Stimulated activated CD4-positive, alpha-beta T cell treated with anti-CD3 and anti-CD28 coated beads, Interleukin-15, amount 100 ng/mL, for 48 hours (primary cell): ENCODE measurements around the gene COL1A2.

Experiments
- DNase-seq, 2 donors: peaks; one replicate each; pipeline ENCODE4 v3.0.0-alpha.2; 2020; ENCODE audit warnings: low read depth in 2 of 2

The COL1A2 gene

DNA sequence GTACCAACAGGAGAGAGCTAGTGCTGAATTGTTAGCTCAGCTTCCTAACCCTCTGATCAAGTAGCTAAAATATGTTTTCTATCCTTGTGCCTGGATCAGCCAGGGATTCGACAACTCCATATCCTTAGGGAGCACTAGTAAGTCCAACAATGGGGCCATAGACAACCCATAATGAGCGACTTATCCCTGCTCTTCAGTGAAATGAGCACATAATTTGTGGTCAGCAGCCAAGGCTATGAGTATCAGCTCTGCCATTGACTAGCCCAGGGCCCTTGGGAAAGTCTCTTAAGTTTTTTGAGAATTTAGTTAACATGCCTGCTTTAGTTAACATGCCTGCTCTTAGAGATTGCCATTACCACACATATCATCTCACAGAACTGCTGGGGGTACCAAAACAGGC is 39.3 kb downstream of the COL1A2 start:
- DNase-seq, result no peak

DNA sequence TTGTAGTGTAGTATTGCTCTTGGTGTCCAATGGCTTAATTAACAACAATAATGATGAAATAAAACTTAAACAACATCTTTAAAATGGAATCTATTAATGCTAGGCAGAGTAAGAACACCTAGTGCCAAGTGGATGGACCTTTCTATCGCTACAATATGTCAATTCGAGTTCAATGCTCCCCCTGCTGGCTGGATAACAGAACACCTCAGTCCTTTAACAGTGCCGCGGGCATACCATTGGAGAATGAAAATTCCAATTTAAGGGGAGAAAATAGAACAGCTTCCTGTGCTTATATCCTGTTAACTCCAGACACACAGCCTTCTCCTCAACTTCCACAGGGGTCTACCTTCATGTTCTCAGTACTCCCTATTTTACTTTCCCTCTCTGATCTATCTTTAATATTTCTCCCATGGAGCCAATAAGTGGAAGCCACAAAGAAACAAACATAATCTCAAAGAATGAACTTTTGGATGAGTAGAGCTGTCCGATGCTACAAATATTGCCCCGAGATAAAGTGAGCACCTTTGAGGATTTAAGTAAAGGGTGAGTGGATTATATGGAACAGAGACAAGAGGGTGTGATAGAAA is 41.4 kb downstream of the COL1A2 start:
- peak; percentile 2 to 22 for DNase-seq

DNA sequence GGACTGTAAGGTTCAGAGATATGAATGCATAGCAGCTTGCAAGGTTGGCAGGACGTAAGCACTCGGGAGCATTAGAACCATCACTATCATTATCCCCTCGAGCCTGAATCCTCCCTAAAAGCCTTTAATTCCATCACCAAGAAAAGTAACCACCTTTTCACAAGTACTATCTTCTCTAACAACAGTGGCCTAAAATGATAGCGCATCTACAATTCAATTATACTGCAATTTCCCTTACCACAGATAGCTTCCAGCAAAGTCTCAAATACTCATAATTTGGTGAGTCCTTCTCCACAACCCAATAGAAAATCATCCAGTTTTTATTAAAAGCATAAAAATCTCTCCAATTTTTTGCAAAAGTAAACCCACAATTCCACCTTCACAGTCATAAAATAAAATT is 42.0 kb downstream of the COL1A2 start:
- no peak for DNase-seq

DNA sequence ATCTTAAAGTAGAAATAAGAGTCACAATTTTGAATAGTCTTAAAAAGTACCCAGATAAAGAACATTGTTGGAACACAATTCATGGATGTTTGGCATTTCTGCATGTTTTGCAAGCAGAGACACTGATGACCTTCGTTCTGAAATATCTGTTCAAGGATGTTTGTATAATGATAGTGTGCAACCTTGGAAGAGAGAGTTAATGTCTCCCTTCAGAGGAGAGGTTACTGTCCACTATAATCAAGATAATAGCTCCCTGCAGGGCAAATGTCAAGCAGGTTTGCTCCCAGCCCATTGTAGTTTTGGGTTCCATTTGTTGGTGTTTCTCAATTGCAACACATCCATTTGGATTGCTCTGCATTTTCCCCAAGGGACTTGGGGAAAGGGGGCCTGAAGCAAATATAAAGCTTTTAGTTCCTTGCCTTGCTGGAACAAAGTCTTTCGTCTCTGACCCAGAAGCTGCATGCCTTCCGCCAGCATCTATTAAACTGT is 45.2 kb downstream of the COL1A2 start:
- no peak for DNase-seq

DNA sequence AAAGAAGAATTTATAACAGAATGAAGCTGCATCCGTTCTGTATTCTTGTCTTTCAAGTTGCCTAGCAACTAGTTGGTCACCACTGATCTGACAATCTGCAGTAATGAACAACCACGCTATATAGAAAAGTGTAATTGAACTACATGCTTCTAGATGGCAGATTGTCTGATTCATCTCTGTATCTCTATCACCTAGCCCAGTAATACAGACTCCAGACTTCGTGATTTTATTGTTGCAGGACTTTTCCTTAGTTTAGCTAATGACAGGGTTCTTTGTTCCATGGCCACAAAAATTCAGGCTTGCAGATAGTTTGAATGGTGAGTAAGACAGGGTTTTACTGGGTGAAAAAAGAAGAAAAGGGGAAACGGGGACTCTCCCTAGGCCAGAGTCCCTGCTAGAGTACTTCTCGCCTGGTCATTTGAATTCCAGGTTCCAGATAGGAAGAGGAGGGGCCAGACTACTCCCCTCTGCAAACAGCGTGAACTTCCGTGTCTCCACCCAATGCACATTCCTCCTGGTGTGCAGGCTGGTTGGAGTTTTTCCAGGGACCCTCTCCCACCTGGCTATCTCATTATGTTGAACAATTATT is 45.9 kb downstream of the COL1A2 start:
- DNase-seq, result no peak

DNA sequence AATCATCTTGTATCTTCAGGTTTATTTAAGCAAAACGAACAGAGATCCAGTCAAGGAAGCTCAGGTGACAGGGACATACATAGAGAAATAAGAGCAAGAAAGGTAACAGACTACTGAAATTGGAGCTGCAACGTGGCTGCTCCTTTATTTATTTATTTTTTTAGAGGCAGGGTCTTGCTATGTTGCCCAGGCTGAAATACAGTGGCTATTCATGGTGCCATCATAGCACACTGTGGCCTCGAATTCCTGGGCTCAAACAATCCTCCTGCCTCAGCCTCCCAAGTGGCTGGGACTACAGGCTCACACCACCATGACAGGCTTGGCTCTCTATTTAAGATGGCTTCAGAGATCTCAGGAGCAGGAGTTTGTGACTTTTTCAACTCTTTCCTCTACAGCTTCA is 46.4 kb downstream of the COL1A2 start:
- DNase-seq, result no peak

DNA sequence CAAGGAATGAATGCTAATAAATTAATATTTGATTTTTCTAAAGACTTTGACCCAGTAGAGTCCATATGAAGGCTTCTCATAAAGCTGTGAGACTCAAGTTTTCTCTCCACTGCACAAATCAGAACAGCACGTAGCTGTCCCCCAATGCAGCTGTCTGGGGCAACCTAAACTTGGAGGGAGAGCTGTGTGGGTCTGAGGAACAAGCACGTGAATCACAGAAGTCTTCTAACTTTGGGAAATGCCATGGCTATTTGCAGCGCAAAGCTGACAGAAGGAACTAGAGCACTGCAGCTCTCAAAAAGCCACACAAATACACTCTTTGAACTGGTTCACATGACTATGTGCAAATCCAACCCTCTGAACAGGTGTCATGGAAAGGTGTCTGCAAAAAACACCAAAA is 47.9 kb downstream of the COL1A2 start:
- DNase-seq, result no peak

DNA sequence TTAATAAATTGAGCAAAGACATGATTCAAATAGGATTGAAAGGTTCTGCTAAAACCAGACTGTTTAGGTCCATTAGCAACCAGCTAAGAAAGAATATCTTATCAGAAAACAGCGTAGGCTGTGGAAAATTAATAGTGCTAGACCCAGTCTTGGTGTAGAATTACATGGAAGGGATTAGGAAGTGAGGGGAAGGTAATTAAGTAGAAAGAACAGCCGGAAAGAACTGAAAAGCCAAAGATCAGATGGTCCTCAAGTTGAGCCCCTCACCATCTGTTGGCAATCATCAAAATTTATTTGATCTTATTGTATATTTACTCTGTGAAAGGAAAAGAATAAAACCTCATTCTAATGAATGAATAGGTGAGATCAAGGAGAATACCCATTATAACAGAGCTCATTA is 50.1 kb downstream of the COL1A2 start:
- DNase-seq, result no peak

DNA sequence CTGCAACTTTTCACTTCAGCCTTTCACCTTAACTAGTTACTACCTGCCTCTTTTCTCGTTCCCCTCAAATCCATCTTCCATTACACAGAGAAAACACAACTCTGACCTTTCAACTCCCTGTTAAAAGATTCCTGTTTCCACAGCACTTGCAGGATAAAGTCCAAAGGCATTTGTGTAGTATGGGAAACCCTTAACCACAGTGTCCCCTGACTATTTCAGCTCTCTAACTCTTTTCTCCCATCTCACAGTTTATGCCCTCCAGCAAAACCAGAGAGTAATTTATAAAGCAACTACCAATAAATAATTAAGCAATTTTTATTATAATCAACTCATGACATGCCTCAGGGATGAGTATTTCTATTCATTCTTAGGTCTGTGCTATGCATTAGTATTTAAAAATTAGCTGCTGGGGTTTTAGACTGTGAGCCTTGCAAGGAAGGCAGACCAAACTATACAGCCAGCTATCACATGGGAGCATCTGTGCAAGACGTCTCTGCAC is 51.0 kb downstream of the COL1A2 start:
- DNase-seq, result no peak

DNA sequence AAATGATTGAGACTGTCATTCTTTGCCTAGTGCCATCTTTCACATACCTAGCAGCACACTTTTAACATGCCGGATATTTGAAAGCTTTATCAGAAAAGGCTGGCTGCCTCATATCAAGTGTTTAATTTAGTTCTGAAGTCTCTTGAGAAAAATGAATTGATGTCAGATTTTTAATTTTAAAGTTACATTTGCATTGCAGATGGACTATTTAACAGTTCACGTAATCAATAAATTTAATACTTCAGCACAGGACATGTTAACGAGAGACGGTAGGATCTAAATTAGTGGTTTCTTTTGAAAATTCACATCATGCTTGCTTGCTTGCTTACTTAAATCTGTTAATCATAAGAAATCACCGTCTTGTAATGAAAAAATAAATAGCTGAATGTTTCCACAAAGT is 51.6 kb downstream of the COL1A2 start:
- no peak for DNase-seq

DNA sequence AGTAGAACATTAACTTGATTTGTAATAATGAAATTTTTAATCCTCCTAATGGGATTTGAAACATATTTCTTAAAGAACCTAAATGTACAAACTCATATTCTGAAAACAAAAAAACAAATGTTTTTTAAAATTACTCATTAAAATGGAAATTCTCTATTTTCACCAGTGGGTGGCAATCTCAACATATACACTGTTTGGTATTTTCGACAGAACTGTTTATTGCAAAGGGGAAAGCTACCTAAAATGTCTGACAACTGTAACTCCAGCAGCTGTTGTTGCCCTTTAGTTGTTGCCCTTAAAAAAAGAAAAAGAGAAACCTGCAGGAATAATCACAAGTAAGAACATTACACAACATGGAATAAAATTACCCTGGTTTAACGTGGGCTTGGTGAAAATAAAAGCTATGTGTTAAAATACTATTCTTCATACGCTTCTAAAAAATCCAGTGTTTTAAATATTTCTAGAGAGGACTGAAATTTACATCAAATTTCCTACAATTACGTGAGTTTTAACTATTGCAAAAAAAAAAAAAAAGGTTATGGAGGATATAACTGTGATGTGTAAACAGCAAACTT is 54.5 kb downstream of the COL1A2 start:
- no peak for DNase-seq

DNA sequence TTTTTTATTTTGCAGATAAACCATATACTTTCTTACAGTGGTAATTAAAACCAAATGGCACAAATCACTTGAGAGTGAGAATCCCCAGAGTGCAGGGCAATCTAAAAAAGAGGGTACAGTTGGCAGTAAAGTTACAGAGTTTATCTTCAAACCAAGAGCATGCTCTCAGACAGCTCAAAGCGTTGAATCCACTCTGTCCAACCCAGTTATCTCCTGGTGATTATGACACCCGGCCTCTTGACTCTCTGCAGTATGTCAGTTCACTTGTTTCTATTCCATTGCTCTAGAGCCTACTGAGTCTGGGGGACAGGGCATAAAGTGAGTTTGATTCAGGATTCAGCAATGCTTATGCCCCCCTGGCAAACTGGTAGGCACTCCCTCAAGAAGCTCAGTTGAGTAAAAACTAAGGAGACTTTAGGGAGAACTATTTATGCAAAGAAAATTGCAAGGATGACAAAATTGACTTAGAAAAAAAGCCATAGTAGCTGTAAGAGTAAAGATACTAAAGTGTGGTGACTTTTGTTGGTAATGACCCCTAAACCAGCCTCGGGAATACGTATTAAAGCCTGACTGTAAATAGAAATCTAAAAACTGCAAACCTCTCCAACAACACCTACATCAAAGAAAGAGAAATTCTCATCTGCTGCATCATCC is 55.5 kb downstream of the COL1A2 start:
- DNase-seq, result no peak

DNA sequence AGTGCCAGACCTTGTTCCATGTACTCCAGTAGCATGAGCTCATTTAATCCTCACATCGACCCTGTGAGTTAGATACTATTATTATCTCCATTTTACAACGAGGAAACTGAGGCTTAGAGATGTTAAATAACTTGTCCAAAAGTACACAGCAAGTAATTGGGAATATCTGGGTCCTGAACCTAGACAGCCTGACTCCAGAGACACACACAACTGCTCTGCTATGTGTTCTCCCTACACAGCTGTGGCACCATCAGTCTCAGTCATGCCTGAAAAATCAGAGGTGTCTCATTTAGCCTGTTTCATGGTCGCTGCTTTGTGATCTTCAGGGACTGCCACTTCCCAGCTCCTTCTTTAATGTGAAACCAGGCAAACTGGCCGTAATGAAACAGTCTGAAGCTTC is 56.5 kb downstream of the COL1A2 start:
- DNase-seq, result no peak

DNA sequence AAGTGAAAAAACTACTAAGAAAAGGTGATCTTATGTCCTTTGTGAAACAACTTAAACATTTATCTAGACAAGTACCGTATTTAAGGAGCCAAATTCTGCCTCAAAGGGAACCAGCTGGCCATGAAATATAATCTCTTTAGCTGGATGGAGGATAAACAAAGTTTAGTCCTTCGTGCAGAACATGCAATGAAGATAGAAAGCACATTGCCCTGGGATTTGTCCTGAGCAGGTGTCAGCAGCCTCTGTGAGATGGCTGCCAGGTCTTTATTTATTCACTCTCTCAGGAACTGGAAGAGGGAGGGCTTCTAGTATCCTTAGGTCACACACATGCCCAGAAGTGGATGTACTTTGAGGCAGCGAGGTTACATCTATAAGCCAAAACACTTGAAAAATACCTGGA is 57.5 kb downstream of the COL1A2 start:
- DNase-seq, result no peak

DNA sequence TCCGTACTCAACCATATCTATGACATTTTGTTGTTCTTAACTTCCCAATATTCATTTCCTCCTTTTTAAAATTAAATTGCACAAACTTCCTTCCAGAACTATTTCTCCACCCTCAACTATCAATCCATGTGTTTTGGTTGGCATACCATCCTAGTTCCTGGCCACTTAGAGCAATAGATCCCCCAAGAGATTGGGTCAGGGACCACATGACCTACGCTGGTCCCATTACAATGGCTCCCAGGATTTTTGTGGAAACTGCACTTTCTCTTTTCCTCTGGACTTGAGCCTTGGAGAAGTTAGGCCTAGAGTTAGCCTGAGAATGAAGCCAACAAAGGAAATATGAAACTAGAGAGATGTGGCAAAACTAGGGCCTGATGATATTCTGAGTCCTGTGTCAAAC is 59.2 kb downstream of the COL1A2 start:
- DNase-seq, result no peak

DNA sequence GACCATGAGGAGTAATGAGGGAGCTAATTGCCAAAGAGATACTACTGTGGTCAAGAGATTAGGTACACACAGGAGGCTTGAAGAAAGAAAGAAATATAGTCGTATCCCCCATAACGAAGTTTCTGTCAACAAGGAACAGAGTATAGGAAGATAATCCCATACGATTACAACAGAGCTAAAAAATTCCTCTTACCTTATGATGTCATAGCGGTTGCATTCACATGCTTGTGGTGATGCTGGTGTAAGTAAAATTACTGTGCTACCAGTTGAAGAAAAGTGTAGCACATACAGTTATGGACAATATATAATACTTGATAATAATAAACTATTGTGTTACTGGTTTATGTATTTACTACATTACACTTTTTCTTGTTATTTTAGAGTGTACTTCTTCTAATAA is 63.3 kb downstream of the COL1A2 start:
- no peak for DNase-seq

DNA sequence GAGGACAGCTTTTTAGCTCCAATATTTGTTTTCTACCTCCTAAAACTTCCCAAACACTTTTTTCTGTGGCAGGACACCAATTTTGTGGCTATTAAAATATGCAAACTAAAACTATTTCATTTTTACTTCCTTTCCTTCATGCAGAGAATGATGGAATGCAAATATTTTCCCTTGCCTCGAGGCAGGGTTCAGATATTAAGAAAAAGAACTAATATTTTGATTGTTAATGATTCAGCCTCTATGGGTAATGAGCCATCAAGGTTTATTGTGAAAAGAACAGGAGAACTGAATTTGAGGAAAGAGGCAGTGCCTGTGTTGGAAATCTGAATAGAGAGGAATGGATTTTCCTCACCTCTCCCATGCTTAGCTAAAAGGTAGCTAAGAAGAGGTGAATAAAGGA is 71.8 kb downstream of the COL1A2 start:
- DNase-seq, result no peak

DNA sequence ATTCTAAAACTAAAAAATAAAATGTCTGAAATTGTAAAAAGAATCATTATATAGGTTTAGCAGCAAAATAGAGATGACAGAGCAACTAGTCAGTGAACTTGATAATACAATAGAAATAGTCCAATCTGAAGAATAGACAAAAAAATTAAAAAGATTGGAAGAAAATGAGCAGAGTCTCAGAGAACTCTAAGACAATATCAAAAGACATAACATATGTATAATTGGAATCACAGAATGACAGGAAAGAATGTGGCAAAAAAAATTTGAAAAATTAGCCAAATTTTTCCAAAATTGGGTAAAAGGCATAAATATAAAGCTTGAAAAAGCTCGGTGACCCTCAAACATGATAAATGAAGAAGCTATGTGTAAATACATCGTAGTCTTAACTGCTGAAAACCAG is 76.9 kb downstream of the COL1A2 start:
- DNase-seq, result no peak

DNA sequence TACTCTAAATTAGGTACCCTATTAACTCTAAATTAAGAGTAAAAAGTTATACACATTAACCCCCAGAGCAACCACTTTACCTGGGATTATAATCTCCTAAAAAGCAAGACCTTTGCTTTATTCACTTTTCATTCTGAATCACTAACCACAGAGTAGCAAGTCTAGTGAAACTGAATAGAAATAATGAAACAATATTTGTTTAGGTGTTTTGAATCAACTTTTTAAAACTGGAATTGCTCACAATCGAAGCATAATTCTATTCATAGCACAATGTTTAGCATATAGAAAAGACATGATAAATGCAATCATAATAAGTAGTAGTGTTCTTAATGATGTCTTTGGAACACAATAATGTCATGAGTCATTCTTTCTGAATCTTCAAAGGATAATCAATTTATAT is 77.9 kb downstream of the COL1A2 start:
- no peak for DNase-seq

DNA sequence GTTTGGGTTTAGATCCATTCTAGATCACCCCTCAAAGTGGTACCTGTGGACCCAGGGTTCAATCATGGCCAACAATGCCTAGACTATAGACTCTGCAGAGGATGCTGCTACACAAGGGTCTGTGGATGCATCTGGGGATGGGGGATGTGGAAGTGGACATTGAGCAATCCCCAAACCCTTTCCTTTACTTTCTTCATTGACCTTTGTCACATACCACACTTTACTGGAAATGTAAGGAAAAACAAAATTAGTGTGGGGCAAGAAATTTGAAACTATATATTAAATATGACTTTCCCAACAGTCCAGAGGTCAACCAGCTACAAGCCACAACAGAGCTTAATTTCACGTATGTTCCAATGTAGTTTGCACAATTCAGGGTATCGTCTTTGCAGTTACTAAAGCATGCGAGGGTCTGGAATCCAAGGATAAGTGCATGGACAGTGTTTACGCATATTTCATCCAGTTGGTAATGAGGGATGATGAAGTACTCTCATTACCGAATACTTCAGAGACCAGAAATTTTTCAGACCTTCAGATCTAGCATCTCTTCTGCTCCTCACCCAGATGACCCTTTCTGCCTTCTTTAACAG is 81.7 kb downstream of the COL1A2 start:
- no peak for DNase-seq

DNA sequence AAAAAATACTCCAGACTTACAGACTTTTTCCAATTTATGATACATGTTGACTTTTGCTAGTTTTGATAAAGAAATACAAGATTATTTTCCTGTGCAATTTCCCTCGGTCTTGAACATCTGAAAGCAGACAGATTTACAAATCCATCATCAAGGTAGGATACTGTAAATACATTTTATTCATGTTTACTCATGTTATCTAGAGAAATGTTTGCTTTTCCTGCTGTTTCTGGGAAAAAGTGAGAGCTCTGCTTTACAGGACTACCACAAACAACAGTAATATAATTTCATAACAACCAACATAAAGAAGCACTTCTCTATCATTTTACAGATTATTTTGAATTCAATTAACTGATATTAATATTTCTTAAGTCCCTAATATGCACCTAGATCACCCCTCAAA is 83.2 kb downstream of the COL1A2 start:
- no peak for DNase-seq

DNA sequence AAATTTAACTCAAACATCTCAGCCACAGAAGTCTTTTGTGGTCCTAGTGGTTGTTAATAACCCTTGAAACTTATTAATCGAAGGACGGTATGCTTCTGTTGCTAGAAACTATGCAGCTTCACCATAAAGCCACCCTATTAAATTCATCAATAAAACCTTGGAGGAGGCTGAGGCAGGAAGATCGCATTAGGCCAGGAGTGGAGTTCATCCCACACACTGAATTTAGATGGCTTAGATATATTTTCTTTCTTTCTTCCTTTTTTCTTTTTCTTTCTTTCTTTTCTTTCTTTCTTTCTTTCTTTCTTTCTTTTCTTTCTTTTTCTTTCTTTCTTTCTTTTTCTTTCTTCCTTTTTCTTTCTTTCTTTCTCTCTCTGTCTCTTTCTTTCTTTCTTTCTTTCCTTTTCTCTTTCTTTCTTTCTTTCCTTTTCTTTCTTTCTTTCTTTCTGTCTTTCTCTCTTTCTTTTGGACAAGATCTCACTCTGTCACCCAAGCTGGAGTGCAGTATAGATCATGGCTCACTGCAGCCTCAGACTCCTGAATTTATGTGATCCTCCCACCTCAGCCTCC is 84.0 kb downstream of the COL1A2 start:
- DNase-seq, result no peak
